Tibial nerve (tissue), 4 donors: Measurements from ENCODE around the gene TECPR1.

ENCODE experiments used
- EP300 ChIP-seq, 2 donors: sonication (generic); formaldehyde crosslinking; IDR thresholded peaks; one replicate each; pipeline ENCODE4 v1.6.1; 2017; ENCODE audit warnings: antibody characterized with exemption in 2 of 2, mild to moderate bottlenecking in 1 of 2
- TF ChIP-seq, protein P1 (sequence below), 5 experiments: fragments of 200-600 bp in 3 of 5; fragments of 450-650 bp in 2 of 5; sonication (generic) in 3 of 5; IDR thresholded peaks; one replicate each; pipeline ENCODE4 v1.5.1; 2016 to 2019; ENCODE audit warnings: antibody characterized with exemption in 5 of 5, mild to moderate bottlenecking in 3 of 5, moderate library complexity in 2 of 5

DNA sequence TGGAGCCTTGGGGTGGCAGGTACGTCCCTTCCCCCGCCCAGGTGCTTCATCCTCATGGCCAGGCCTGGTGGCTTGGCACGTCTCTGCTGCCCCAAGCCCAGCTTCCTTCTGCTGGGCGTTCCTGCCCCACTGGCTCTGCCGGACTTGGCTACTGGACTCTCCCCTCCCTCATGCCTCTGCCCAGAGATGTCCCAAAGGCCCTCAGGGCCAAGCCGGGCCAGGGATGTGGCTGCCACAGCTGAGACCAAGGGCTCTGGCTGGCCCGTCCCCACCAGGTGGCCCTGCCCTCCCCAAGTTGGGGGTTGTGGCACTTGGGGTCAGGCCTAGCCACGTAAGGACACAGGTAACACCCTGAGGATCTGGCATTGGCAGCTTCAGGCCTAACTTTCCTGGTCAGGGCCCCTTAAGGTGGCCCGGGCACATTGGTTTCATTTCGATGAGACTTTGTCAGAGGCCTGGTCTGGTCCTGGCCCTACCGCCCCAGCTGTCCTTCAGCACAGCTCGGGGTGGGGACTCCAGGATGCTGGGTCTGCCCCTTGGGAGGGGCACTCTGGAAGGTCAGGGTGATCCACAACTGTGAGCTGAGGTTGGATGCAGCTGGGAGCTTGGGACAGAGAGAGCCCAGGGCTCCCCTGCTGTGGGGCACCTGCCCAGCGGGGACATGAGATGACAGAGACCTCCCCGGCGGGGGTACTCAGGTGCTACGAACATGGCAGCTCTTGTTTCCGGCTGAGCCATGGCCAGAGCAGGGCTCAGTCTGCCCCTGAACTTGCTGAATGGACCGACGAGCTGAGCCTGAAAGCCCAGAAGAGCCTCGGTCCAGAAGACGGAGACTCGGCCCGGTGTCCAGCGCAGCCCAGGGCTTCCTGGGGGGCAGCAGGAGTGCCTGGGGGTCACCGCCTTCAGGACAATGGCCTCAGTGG is 37.9 kb downstream of the TECPR1 start:
- TF ChIP-seq, protein P1, sequence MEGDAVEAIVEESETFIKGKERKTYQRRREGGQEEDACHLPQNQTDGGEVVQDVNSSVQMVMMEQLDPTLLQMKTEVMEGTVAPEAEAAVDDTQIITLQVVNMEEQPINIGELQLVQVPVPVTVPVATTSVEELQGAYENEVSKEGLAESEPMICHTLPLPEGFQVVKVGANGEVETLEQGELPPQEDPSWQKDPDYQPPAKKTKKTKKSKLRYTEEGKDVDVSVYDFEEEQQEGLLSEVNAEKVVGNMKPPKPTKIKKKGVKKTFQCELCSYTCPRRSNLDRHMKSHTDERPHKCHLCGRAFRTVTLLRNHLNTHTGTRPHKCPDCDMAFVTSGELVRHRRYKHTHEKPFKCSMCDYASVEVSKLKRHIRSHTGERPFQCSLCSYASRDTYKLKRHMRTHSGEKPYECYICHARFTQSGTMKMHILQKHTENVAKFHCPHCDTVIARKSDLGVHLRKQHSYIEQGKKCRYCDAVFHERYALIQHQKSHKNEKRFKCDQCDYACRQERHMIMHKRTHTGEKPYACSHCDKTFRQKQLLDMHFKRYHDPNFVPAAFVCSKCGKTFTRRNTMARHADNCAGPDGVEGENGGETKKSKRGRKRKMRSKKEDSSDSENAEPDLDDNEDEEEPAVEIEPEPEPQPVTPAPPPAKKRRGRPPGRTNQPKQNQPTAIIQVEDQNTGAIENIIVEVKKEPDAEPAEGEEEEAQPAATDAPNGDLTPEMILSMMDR (IDR thresholded peaks at IDR 0.05): no peak
- no peak for TF ChIP-seq EP300 (IDR thresholded peaks at IDR 0.05)
